T-helper 9 cell (primary cell): ENCODE data around the gene NBPF11.
"Not testable (repeated sequence)": the region's sequence is repeated elsewhere in the genome, so short reads cannot be mapped to it uniquely, and the experiment has no call there.

Experiments used
- DNase-seq: peaks from one replicate; pipeline ENCODE4 v3.0.0-alpha.2; 2020

Gene NBPF11

DNA sequence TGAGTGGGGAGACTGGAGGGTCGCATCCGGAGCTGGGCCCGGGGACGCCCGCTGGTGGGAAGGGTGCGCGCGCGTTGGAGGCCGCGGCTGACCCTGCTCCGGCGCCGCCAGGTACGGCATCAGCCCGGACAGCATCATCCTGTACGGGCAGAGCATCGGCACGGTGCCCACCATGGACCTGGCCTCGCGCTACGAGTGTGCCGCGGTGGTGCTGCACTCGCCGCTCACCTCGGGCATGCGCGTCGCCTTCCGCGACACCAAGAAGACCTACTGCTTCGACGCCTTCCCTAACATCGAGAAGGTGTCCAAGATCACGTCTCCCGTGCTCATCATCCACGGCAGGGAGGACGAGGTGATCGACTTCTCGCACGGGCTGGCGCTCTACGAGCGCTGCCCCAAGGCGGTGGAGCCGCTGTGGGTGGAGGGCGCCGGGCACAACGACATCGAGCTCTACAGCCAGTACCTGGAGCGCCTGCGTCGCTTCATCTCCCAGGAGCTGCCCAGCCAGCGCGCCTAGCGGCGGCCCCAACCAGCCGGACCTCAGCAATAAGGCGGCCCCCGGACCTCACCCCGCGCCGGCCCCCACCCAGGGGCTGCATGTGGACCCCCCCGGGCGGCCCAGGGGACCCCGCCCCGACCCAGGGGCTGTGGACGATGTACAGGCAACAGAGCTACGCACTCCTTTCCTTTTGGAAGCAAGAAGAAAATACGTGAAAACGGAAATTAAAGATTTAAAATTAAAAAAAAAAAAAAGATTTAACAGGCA is 2.8 kb downstream of the NBPF11 start:
- DNase-seq = not testable (repeated sequence)

- DNase-seq = not testable (repeated sequence)
These were observed 4.8 kb downstream of the NBPF11 start for GRCh38 chr1:148147052-148147838.

GRCh38 chr1:148146191-148146997 is 5.7 kb downstream of the NBPF11 start:
- DNase-seq = not testable (repeated sequence)

DNA sequence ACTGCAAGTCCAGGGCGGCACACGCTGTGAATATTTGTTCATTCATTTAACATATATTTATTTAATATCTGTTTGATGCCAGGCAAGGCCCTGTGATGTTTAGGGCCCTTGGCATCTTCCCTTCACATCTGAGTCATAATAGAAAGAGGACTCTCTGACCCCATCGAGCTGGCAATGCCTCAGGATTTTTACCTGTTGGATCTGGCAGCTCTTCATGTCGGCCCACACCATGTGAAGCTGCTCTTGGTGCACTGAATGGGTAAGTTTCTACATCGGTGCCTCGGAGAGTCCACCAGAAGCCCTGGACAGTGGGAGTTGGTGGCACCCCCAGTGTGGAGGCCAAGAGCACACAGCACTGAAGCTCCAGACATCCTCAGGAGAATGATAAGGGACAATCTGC is 8.9 kb downstream of the NBPF11 start:
- DNase-seq = not testable (repeated sequence)

- DNase-seq = not testable (repeated sequence)
These were observed 10.1 kb downstream of the NBPF11 start for GRCh38 chr1:148141936-148142335.

- DNase-seq = not testable (repeated sequence)
These were observed 13.5 kb downstream of the NBPF11 start for GRCh38 chr1:148138606-148139005.

GRCh38 chr1:148122341-148122740 is 29.7 kb downstream of the NBPF11 start:
- not testable (repeated sequence) for DNase-seq

DNA sequence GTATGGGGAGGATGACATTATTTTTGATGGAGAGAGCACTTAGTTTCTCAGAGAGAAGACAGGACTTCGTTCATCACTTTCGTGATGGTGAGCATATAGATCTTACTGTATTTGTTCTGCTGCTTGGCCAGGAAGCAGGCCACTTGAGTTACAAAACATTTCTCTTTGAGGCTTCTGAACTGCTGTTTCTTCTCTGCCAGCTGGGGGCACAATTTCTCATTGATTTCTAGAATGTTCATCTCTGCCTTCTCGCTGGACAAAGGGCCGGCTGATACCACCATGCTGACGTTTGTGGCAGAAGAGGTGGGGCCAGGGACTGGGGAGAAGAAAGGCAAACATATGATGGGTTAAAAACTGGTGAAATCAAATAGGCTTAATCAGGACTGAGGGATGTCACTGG is 31.7 kb downstream of the NBPF11 start:
- not testable (repeated sequence) for DNase-seq

DNA sequence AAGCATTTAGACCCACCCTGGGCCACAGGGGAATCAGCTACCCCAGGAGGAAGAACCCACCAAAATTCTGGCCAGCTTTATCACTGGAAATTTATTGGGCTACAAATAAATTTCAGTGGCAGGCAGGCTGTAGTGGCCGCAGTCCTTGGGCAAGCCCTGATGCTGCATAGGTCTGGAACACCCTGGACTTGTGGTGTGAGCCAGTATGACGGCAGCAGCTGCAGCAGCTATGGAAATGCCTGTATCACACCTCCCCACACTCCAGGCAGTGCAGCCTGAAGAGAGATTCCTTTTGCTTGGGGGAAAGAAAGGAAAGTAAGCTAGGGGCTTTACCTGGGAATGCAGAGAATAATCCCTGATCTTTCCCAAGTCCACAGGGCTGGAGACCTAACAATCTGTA is 56.3 kb downstream of the NBPF11 start:
- not testable (repeated sequence) for DNase-seq

GRCh38 chr1:148086196-148086595 is 65.9 kb downstream of the NBPF11 start:
- DNase-seq = not testable (repeated sequence)

DNA sequence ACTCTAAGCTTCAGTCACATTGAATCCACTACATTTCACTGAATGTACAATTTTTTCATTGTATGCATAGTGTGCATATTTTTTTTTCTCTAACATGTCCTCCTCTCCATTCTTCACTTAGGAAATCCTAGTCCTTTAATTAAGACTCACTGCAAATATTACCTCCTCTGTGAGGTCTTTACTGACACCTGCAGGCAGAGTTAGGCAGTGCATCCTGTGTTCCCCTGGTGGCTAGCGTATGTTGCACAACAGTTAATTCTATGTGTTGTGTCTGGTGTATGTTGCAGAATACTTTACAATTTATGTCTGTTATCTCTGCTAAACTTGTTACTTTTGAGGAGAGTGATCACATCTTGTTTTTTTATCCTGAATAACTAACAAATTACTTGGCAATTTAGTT is 70.9 kb downstream of the NBPF11 start:
- DNase-seq = not testable (repeated sequence)

DNA sequence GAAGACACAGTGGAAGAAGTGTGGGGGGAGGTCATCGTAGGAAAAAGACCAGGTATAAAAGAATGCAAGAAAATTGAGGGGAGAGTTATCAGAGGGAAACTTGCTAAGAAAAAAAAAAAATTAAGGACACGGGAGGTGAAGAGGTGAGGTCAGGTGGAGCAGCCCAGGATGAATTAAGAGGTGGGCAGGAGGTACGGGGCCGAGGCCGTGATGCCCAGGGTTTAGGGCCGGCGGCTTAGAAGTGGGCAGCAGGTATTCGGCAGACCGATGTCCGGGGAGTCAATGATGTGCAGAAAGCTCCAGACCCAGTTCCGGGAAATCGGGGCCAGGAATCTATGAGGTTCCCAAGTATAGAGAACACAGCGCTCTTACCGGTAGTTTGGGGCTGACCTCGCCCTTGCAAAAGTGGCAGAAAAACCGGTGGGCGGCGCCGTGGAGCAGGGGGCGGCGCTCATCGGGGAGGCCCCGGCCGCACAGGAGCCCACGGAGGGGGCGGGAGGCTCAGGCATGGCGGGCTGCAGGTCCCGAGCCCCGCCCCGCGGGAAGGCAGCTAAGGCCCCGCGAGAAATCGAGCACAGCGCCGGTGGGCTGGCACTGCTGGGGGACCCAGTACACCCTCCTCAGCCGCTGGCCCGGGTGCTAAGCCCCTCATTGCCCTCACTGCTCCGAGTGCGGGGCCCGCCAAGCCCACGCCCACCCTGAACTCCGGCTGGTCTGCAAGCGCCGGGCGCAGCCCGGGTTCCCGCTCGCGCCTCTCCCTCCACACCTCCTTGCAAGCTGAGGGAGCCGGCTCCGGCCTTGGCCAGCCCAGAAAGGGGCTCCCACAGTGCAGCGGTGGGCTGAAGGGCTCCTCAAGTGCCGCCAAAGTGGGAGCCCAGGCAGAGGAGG is 73.2 kb downstream of the NBPF11 start:
- not testable (repeated sequence) for DNase-seq

DNA sequence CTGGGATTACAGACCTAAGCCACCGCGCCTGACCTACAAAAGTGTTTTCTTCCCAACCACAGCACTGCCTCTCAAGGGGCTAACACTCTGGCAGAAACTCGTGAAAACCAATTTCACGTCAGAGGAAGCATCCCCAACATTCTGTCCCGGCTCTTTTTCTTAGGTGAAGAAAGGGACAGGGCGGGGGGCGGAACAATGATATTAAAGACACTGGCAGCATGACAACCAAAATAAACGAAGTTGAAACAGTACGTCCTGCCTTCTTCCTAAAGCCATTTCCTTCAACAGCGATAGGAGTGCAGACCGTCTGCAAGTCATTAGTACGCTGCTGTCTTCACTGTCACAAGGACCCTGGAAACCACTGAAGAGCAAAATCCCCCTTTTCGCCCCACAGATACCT is 74.0 kb downstream of the NBPF11 start:
- DNase-seq = not testable (repeated sequence)

DNA sequence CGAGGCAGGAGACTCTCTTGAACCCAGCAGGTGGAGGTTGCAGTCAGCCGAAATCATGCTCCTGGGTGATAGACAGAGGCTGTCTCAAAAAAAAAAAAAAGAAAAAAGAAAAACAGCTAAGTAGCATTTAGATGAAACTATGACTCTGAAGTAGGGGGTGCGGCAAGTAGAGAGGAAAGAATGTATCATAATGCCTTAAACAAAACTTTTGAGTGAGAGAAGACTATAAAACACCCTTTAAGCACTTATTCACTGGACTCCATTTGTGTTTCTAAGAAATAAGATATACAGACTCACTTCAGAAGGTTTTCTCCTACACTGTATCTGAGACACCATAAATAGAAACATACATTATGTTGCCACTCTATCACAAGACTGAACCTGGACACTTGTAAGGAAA is 74.6 kb downstream of the NBPF11 start:
- not testable (repeated sequence) for DNase-seq

DNA sequence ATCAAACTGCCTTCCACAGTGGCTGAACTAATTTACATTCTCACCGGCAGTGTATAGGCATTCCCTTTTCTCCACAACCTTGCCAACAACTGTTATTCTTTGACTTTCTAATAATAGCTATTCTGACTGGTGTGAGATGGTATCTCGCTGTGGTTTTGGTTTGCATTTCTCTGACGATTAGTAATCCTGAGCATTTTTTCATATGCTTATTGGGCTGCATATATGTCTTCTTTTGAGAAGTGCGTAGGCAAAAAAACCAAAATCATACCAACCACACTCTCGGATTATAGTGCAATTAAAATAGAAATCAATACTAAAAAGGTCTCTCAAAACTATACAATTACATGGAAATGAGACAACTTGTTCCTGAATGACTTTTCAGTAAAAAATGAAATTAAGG is 78.7 kb downstream of the NBPF11 start:
- DNase-seq = not testable (repeated sequence)

- not testable (repeated sequence) for DNase-seq
These were observed 83.5 kb downstream of the NBPF11 start for GRCh38 chr1:148068606-148069005.

GRCh38 chr1:148068201-148068600 is 83.9 kb downstream of the NBPF11 start:
- DNase-seq = not testable (repeated sequence)

DNA sequence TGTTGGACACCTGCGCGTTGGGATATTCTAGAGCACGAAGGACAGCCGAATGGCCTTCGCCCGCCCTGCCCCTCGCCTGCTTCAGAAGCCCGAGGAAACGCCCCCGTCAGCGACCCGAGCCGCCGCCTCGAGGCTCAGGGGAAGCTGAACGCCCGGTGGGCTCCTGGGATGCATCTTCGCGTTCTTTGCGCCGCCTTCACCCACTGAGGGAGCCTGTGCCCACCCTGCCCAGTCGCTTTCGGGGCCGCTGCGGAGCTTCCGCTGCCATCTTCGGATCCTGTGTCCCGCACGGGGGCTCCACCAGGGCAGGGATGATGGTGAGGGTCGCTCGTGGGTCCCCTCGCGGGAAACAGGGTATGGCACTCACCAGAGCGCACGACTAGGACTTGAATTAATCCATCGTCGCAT is 91.8 kb downstream of the NBPF11 start:
- DNase-seq = not testable (repeated sequence)

GRCh38 chr1:148057384-148057783 is 94.7 kb downstream of the NBPF11 start:
- DNase-seq = not testable (repeated sequence)
